GM23338 (cell line): Measurements from ENCODE around the gene ADIPOR2.

ENCODE experiments used
- ETS1 ChIP-seq: IDR thresholded peaks from 2 replicates; pipeline ENCODE4 v1.6.1; 2016; ENCODE audit warnings: antibody characterized with exemption
- EZH2 ChIP-seq: fragments of 200-600 bp; sonication (generic); IDR thresholded peaks from one replicate; pipeline ENCODE4 v1.8.0; 2017; ENCODE audit warnings: antibody characterized with exemption, mild to moderate bottlenecking, low read depth; ENCODE audit not compliant: unreplicated experiment
- POLR2AphosphoS5 ChIP-seq: IDR thresholded peaks from 2 replicates; pipeline ENCODE4 v1.6.1; 2016; ENCODE audit warnings: antibody characterized with exemption, low read depth
- TF ChIP-seq, protein P1 (sequence below), 2 experiments: fragments of 200-600 bp in 1 of 2; sonication (generic) in 1 of 2; conservative IDR thresholded peaks; 2 replicates each; pipeline versions ENCODE4 v1.5.1 to v1.6.1; 2016 to 2017; ENCODE audit warnings: antibody characterized with exemption in 2 of 2, low read depth in 2 of 2, mild to moderate bottlenecking in 2 of 2, moderate library complexity in 1 of 2

GRCh38 chr12:1819571-1819970 is 128.7 kb downstream of the ADIPOR2 start:
- TF ChIP-seq, protein P1, sequence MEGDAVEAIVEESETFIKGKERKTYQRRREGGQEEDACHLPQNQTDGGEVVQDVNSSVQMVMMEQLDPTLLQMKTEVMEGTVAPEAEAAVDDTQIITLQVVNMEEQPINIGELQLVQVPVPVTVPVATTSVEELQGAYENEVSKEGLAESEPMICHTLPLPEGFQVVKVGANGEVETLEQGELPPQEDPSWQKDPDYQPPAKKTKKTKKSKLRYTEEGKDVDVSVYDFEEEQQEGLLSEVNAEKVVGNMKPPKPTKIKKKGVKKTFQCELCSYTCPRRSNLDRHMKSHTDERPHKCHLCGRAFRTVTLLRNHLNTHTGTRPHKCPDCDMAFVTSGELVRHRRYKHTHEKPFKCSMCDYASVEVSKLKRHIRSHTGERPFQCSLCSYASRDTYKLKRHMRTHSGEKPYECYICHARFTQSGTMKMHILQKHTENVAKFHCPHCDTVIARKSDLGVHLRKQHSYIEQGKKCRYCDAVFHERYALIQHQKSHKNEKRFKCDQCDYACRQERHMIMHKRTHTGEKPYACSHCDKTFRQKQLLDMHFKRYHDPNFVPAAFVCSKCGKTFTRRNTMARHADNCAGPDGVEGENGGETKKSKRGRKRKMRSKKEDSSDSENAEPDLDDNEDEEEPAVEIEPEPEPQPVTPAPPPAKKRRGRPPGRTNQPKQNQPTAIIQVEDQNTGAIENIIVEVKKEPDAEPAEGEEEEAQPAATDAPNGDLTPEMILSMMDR (conservative IDR thresholded peaks at IDR 0.05; ENCODE audit: low read depth in 2 of 2): no peak
- TF ChIP-seq EZH2: no peak
- no peak for TF ChIP-seq POLR2AphosphoS5
- TF ChIP-seq ETS1: no peak
